Measurements from ENCODE around the gene GAB1. TPM values are rescaled to one million over a fixed set of nuclear protein-coding genes. Genes with fewer than 3 reads are reported as not detected.

GAB1 gene
- total RNA-seq, 1 donor from 2014 or later, result 29.7 TPM

DNA sequence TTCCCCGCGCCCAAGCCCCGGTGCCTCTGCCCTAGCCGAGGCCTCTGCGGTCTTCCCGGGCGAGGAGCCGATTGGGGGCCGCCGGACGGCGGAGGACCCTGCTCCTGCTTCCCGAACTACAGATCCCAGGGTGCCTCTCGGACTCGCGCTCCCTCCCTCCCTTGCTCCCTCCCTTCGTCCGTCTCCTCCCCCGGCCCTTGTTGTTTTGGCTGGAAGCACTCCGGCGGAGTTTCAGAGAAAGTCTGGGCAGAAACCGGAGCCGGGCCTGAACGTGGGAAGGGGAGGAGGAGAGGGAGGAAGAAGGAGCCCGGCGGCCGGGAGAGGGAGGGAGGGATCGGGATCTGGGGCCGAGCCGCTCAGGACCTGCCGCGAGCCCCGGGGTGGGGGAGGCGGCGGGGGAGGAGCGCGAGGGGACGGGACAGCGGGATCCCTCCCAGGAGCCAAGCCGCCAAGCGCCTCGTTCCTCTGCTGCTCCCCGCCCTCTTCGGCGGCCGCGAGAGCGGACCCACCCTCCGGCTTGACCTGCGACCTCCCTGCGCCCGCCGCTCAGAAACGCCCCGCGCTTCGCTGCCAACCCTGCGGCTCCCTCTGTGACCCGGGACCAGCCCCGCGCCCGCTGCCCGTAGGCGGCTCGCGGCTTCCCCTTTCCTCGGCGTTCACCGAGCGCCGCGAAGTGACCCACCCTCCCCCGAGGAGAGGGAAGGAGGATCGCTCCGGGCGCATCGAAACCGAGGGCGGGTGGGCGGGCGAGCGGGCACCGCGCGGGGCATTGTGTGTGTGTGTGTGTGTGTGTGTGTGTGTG is 496 bp upstream of the GAB1 start:
- Mint-ChIP-seq H3K4me3 (ENCODE audit: unreplicated experiment) (peak overlapping the region; percentile 100), H3K27me3 (ENCODE audit: unreplicated experiment) (peaks cover 11% of the 10 kb centered on the region), H3K4me1 (ENCODE audit: low read depth, unreplicated experiment) (peaks cover 9% of the 10 kb centered on the region), H3K9me3 (ENCODE audit: unreplicated experiment) (peaks cover 14% of the 10 kb centered on the region), H3K36me3 (ENCODE audit: unreplicated experiment) (no peaks in the 10 kb centered on the region), H3K27ac (ENCODE audit: unreplicated experiment) (peak overlapping the region; percentile 97)
- TF ChIP-seq, protein P1, sequence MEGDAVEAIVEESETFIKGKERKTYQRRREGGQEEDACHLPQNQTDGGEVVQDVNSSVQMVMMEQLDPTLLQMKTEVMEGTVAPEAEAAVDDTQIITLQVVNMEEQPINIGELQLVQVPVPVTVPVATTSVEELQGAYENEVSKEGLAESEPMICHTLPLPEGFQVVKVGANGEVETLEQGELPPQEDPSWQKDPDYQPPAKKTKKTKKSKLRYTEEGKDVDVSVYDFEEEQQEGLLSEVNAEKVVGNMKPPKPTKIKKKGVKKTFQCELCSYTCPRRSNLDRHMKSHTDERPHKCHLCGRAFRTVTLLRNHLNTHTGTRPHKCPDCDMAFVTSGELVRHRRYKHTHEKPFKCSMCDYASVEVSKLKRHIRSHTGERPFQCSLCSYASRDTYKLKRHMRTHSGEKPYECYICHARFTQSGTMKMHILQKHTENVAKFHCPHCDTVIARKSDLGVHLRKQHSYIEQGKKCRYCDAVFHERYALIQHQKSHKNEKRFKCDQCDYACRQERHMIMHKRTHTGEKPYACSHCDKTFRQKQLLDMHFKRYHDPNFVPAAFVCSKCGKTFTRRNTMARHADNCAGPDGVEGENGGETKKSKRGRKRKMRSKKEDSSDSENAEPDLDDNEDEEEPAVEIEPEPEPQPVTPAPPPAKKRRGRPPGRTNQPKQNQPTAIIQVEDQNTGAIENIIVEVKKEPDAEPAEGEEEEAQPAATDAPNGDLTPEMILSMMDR (IDR thresholded peaks at IDR 0.05; ENCODE audit: partially characterized antibody, unreplicated experiment), result no peak
- DNase-seq, result peak; percentile 89

DNA sequence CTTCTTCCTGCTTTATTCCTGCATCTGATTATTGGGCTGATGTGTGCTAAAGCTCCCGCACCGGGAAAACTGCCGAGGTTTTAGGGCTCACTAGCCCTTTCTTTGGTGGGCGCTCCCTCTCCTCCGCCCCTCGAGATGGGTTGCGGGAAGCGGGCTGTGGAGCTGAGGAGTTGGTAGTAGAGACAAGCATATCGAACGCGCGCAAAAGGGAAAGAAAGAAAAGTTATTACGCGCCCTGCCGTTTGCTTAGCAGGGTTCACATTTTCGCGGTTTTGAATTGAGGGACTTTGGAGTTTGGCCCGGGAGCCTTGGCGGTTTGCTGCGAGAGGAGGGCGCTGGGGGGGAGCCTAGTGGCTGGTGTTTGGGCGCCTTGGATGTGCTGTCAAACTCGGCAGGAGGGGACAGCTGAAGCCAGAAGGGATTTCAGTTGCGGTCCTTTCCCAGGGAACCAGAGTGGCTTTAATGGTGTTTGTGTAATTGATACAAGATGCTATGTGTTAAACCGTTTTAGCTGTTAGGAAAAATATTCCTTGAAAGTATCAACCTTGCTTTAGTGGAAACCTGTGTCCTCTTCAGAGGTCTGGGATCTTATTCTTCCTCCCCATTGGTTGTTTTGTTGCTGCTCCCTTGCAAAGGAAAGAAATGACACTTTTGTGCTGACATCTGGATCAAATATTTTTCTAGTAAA is 1.1 kb downstream of the GAB1 start:
- peaks cover 12% of the 10 kb centered on the region for H3K9me3 Mint-ChIP-seq (ENCODE audit: unreplicated experiment)
- H3K36me3 Mint-ChIP-seq (ENCODE audit: unreplicated experiment), result no peaks in the 10 kb centered on the region
- peak overlapping the region; percentile 89 for H3K27ac Mint-ChIP-seq (ENCODE audit: unreplicated experiment)
- TF ChIP-seq, protein P1 (IDR thresholded peaks at IDR 0.05; ENCODE audit: partially characterized antibody, unreplicated experiment), result no peak
- peaks cover 16% of the 10 kb centered on the region for H3K4me1 Mint-ChIP-seq (ENCODE audit: low read depth, unreplicated experiment)
- H3K4me3 Mint-ChIP-seq (ENCODE audit: unreplicated experiment), result peak overlapping the region; percentile 100
- peak; percentile 38 for DNase-seq
- peaks cover 11% of the 10 kb centered on the region for H3K27me3 Mint-ChIP-seq (ENCODE audit: unreplicated experiment)

DNA sequence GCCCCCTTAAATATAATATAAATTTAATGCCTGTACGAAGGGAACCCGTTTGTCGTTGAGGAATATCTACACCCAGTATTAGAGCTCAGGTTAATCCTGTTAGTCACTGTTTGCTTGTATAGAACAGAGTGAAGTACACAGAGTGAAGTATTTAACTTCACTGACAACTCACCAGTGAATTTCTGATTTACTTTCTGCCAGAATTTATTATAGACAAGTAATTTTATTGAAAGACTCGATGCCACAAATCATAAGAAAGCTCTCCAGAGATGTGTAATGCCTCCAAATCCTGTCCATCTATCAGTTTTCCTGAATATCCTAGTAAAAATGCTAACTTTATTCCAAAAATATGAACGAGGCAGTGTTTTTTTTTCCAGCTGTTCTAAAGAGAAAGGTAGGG is 1.6 kb downstream of the GAB1 start:
- peak overlapping the region; percentile 100 for H3K4me3 Mint-ChIP-seq (ENCODE audit: unreplicated experiment)
- H3K9me3 Mint-ChIP-seq (ENCODE audit: unreplicated experiment), result peaks cover 12% of the 10 kb centered on the region
- DNase-seq, result no peak
- no peaks in the 10 kb centered on the region for H3K36me3 Mint-ChIP-seq (ENCODE audit: unreplicated experiment)
- H3K4me1 Mint-ChIP-seq (ENCODE audit: low read depth, unreplicated experiment), result peaks cover 16% of the 10 kb centered on the region
- peaks cover 11% of the 10 kb centered on the region for H3K27me3 Mint-ChIP-seq (ENCODE audit: unreplicated experiment)
- TF ChIP-seq, protein P1 (IDR thresholded peaks at IDR 0.05; ENCODE audit: partially characterized antibody, unreplicated experiment), result no peak
- no peak overlapping the region for H3K27ac Mint-ChIP-seq (ENCODE audit: unreplicated experiment)

DNA sequence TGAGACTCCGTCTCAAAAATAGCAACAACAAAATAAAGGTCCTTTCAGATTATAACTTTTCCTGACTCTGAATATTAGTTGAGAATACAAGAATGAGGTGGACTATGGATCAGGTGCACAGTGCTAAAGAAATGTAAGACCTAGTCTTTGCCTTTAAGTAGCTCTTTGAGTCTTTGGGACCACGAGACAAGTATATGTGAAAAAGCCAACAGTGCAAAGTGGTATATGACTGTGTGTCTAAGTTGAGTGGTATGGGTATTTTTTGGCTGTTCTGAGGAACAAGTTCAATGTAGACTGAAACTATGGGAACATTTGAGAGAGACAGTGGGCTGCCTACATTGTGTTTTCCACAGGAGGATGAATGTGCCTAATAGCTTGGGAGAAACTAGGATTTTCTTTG is 2.8 kb downstream of the GAB1 start:
- H3K27me3 Mint-ChIP-seq (ENCODE audit: unreplicated experiment), result peaks cover 11% of the 10 kb centered on the region
- H3K4me3 Mint-ChIP-seq (ENCODE audit: unreplicated experiment), result peak overlapping the region; percentile 63
- H3K9me3 Mint-ChIP-seq (ENCODE audit: unreplicated experiment), result peaks cover 12% of the 10 kb centered on the region
- no peaks in the 10 kb centered on the region for H3K36me3 Mint-ChIP-seq (ENCODE audit: unreplicated experiment)
- no peak for DNase-seq
- TF ChIP-seq, protein P1 (IDR thresholded peaks at IDR 0.05; ENCODE audit: partially characterized antibody, unreplicated experiment), result no peak
- H3K27ac Mint-ChIP-seq (ENCODE audit: unreplicated experiment), result peak overlapping the region; percentile 26
- H3K4me1 Mint-ChIP-seq (ENCODE audit: low read depth, unreplicated experiment), result peaks cover 16% of the 10 kb centered on the region

Measured in glutamatergic neuron (in vitro differentiated cells).